HepG2 (cell line): Measurements from ENCODE around the gene SYNJ2. TPM values are rescaled to one million over a fixed set of nuclear protein-coding genes. Genes with fewer than 3 reads are reported as not detected.

Experiments used
- CHCHD3 ChIP-seq: sonication (generic); formaldehyde crosslinking; IDR thresholded peaks from 2 replicates; pipeline ENCODE4 v1.8.0; 2022; ENCODE audit warnings: mild to moderate bottlenecking, missing genetic modification reagents, moderate library complexity
- ELF1 ChIP-seq: sonication (generic); formaldehyde crosslinking; IDR thresholded peaks from 2 replicates; pipeline ENCODE4 v1.4.0; 2020; ENCODE audit warnings: missing genetic modification reagents
- FOSL1 ChIP-seq: sonication (generic); formaldehyde crosslinking; IDR thresholded peaks from 2 replicates; pipeline ENCODE4 v1.9.0; 2021; ENCODE audit warnings: missing genetic modification reagents, borderline replicate concordance
- FOXC1 ChIP-seq: sonication (generic); formaldehyde crosslinking; IDR thresholded peaks from 2 replicates; pipeline ENCODE4 v1.8.0; 2022; ENCODE audit warnings: mild to moderate bottlenecking, missing genetic modification reagents, borderline replicate concordance
- KDM5B ChIP-seq: sonication (generic); formaldehyde crosslinking; IDR thresholded peaks from 2 replicates; pipeline ENCODE4 v1.4.0; 2020; ENCODE audit warnings: missing genetic modification reagents, mild to moderate bottlenecking, borderline replicate concordance
- NR2F1 ChIP-seq, 2 experiments: fragments of 450-650 bp in 1 of 2; formaldehyde crosslinking in 1 of 2; IDR thresholded peaks; 2 replicates each; pipeline versions ENCODE4 v1.5.0 to v1.6.1; 2016 to 2020; ENCODE audit warnings: mild to moderate bottlenecking in 1 of 2, missing compliant biosample characterization in 1 of 2, missing genetic modification reagents in 1 of 2, moderate library complexity in 1 of 2
- REPIN1 ChIP-seq: sonication (generic); formaldehyde crosslinking; IDR thresholded peaks from 2 replicates; pipeline ENCODE4 v1.8.0; 2022; ENCODE audit warnings: missing genetic modification reagents, low read depth, mild to moderate bottlenecking, borderline replicate concordance
- SP1 ChIP-seq, 2 experiments: fragments of 450-650 bp in 1 of 2; sonication (generic) in 1 of 2; formaldehyde crosslinking in 1 of 2; IDR thresholded peaks; 2 replicates each; pipeline versions ENCODE4 v1.4.0 to v1.6.1; 2016 to 2020; ENCODE audit warnings: missing genetic modification reagents in 1 of 2
- ZFP36 ChIP-seq: fragments of 150-350 bp; IDR thresholded peaks from 2 replicates; pipeline ENCODE4 v1.6.1; 2018; ENCODE audit warnings: borderline replicate concordance, low read length, low read depth; ENCODE audit not compliant: partially characterized antibody
- ZNF101 ChIP-seq: sonication (generic); formaldehyde crosslinking; IDR thresholded peaks from 2 replicates; pipeline ENCODE4 v1.4.0; 2020; ENCODE audit warnings: mild to moderate bottlenecking, low read depth, missing genetic modification reagents, borderline replicate concordance
- ZNF33A ChIP-seq: sonication (generic); formaldehyde crosslinking; IDR thresholded peaks from 2 replicates; pipeline ENCODE4 v1.5.1; 2020; ENCODE audit warnings: missing genetic modification reagents, mild to moderate bottlenecking, moderate library complexity, borderline replicate concordance
- ZNF724P ChIP-seq: sonication (generic); formaldehyde crosslinking; IDR thresholded peaks from 2 replicates; pipeline ENCODE4 v1.8.0; 2022; ENCODE audit warnings: missing genetic modification reagents, borderline replicate concordance
- ZNF747 ChIP-seq: sonication (generic); formaldehyde crosslinking; IDR thresholded peaks from 2 replicates; pipeline ENCODE4 v1.8.1; 2023; ENCODE audit warnings: missing genetic modification reagents, mild to moderate bottlenecking, borderline replicate concordance
- ZNF839 ChIP-seq: sonication (generic); formaldehyde crosslinking; IDR thresholded peaks from 2 replicates; pipeline ENCODE4 v1.4.0; 2020; ENCODE audit warnings: missing genetic modification reagents, mild to moderate bottlenecking, borderline replicate concordance
- ZNF841 ChIP-seq: sonication (generic); formaldehyde crosslinking; IDR thresholded peaks from 2 replicates; pipeline ENCODE4 v1.8.1; 2023; ENCODE audit warnings: missing genetic modification reagents, borderline replicate concordance
- ZNF878 ChIP-seq: sonication (generic); formaldehyde crosslinking; IDR thresholded peaks from 2 replicates; pipeline ENCODE4 v1.8.1; 2023; ENCODE audit warnings: mild to moderate bottlenecking, missing genetic modification reagents, moderate library complexity
- ZSCAN22 ChIP-seq: sonication (generic); formaldehyde crosslinking; IDR thresholded peaks from 2 replicates; pipeline ENCODE4 v1.4.0; 2020; ENCODE audit warnings: mild to moderate bottlenecking, missing genetic modification reagents
- polyA plus RNA-seq, 8 experiments: library from polyadenylated mRNA; depleted of rRNA in 3 of 8; stranded (reverse) in 7 of 8; unstranded in 1 of 8; fragments of >200 nt; fragmentation: Illumina TruSeq in 4 of 8; extraction: Trizol in 4 of 8; gene quantifications; 2 replicates each; pipeline versions ENCODE4 v1.2.1 to v1.2.3, GENCODE V29; 2011 to 2016; ENCODE audit warnings: low read depth in 4 of 8, missing spikeins in 1 of 8, mixed read lengths in 1 of 8; ENCODE audit not compliant: insufficient read depth in 1 of 8
- total RNA-seq, 5 experiments: library from RNA; depleted of rRNA; stranded (reverse); fragments of >200 nt; fragmentation: Illumina TruSeq; extraction: Trizol; gene quantifications; 2 replicates each; pipeline ENCODE4 v1.2.3, GENCODE V29; 2016; ENCODE audit warnings: low read depth in 1 of 5
- TF ChIP-seq, protein P1 (sequence below), 2 experiments: IDR thresholded peaks; 2 replicates each; pipeline ENCODE4 v1.6.1; 2011 to 2012; ENCODE audit warnings: low read length in 2 of 2, borderline replicate concordance in 1 of 2, low read depth in 1 of 2, mild to moderate bottlenecking in 1 of 2, moderate library complexity in 1 of 2
- TF ChIP-seq, protein P2 (sequence below): sonication (generic); formaldehyde crosslinking; IDR thresholded peaks from 2 replicates; pipeline ENCODE4 v1.8.1; 2023; ENCODE audit warnings: mild to moderate bottlenecking, missing genetic modification reagents, borderline replicate concordance

The SYNJ2 gene
- total and polyA plus RNA-seq, 2 of the 13 experiments (the other 11 are each of a cell fraction or from before 2014, with no cell fraction given), result 39.1 to 57.6 TPM

DNA sequence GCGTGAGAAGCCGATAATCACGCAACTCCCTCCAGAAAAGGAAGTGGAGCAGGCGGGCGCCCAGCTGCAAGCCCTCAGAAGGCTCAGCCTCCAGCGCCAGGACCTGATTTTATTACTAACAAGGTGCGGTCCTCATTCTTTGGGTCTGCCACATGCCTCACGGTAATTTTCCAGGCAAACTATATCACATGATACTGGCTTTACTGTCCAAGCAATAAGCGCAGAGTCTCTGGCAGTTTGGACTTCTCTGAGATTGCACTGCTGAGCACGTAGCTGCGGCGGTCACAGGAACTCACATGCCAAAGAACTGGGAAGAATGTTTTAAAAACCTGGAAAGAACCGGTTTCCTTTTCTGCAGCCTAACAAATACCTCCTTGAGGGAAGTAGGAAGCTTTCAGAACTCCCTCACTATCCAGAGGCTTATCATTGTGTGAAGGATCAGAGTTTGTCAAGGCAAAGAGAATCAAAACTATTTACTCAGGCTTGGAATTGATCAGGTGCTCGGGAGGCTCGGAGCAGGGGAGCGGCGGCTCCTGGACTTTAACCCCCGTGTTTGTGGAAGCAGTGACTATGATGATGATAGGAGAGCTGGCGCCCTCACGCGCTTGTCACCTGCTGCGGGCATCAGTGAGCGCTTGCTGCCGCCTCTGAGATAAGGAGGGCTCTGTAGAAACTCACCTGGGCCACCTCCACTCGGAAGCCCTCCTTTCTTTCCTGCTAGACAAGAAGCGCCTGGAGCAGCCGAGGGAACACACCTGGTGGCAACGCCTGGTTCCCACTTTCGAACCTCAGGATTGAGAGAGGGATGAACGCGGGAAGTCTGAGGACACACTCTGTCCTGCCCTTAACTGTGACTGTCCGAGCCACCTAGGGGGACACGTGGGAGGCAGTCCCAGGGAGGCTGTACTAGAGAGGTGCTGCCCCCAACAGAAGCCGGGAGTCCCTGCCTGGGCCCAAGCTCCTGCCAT is 27.2 kb upstream of the SYNJ2 start (continued):
- TF ChIP-seq, protein P1, sequence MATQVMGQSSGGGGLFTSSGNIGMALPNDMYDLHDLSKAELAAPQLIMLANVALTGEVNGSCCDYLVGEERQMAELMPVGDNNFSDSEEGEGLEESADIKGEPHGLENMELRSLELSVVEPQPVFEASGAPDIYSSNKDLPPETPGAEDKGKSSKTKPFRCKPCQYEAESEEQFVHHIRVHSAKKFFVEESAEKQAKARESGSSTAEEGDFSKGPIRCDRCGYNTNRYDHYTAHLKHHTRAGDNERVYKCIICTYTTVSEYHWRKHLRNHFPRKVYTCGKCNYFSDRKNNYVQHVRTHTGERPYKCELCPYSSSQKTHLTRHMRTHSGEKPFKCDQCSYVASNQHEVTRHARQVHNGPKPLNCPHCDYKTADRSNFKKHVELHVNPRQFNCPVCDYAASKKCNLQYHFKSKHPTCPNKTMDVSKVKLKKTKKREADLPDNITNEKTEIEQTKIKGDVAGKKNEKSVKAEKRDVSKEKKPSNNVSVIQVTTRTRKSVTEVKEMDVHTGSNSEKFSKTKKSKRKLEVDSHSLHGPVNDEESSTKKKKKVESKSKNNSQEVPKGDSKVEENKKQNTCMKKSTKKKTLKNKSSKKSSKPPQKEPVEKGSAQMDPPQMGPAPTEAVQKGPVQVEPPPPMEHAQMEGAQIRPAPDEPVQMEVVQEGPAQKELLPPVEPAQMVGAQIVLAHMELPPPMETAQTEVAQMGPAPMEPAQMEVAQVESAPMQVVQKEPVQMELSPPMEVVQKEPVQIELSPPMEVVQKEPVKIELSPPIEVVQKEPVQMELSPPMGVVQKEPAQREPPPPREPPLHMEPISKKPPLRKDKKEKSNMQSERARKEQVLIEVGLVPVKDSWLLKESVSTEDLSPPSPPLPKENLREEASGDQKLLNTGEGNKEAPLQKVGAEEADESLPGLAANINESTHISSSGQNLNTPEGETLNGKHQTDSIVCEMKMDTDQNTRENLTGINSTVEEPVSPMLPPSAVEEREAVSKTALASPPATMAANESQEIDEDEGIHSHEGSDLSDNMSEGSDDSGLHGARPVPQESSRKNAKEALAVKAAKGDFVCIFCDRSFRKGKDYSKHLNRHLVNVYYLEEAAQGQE (IDR thresholded peaks at IDR 0.05; ENCODE audit: borderline replicate concordance in 1 of 2, low read depth in 1 of 2, low read length in 2 of 2), result peak in 1 of 2 experiments; percentile 54; a peak in 1 of 4 replicates
- TF ChIP-seq ZSCAN22 (CRISPR knock-in tag) (peak; percentile 56; the same call in 1 of the 2 replicates), KDM5B (CRISPR knock-in tag) (peak; percentile 49; the same call in 1 of the 2 replicates), ZNF841 (no peak), ZNF33A (CRISPR knock-in tag) (peak; percentile 76; the same call in 1 of the 2 replicates), ZNF724P (CRISPR knock-in tag) (no peak), SP1 (IDR thresholded peaks at IDR 0.05) (no peak), SP1 (CRISPR knock-in tag; IDR thresholded peaks at IDR 0.05) (peak; percentile 11; the same call in 1 of the 2 replicates), NR2F1 (CRISPR knock-in tag; IDR thresholded peaks at IDR 0.05) (peak in 1 of 2 experiments; percentile 15; a peak in 1 of 4 replicates), ZNF878 (CRISPR knock-in tag) (peak; percentile 68; the same call in 1 of the 2 replicates), FOSL1 (no peak), CHCHD3 (CRISPR knock-in tag) (no peak), REPIN1 (CRISPR knock-in tag) (peak; percentile 84), ZFP36 (peak; percentile 93), FOXC1 (CRISPR knock-in tag) (peak; percentile 90), ZNF839 (0 out of 2 replicates have a peak, but pooled peaks have one; percentile 35), ELF1 (CRISPR knock-in tag) (0 out of 2 replicates have a peak, but pooled peaks have one; percentile 26), ZNF101 (CRISPR knock-in tag) (peak; percentile 49; the same call in 1 of the 2 replicates), ZNF747 (CRISPR knock-in tag) (no peak)
- TF ChIP-seq, protein P2, sequence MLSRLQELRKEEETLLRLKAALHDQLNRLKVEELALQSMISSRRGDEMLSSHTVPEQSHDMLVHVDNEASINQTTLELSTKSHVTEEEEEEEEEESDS (CRISPR knock-in tag), result no peak
